Spleen (tissue), 7 donors: ENCODE measurements around the gene PGBD5.

Source experiments
- CTCF ChIP-seq, 11 experiments: fragments of 200-600 bp in 7 of 11; fragments of 450-650 bp in 4 of 11; sonication (generic) in 4 of 11; IDR thresholded peaks in 8 of 11; conservative IDR thresholded peaks in 3 of 11; 1 replicate in 7 of 11; 2 replicates in 4 of 11; pipeline versions ENCODE4 v1.4.0 to v1.8.0; 2016 to 2021; ENCODE audit warnings: antibody characterized with exemption in 11 of 11, inconsistent platforms in 4 of 11, mild to moderate bottlenecking in 1 of 11
- POLR2A ChIP-seq, 3 donors: fragments of 450-650 bp; IDR thresholded peaks; one replicate each; pipeline ENCODE4 v1.5.1; 2017; ENCODE audit warnings: antibody characterized with exemption in 3 of 3, mild to moderate bottlenecking in 1 of 3
- POLR2AphosphoS5 ChIP-seq, 3 donors: sonication (generic); formaldehyde crosslinking; IDR thresholded peaks; one replicate each; pipeline ENCODE4 v1.5.1; 2017; ENCODE audit warnings: antibody characterized with exemption in 3 of 3
- donor health status: DM: no; HTN: no; CAD: no; lungs with moderate emphysema.
- donor health status: DM: no; HTN: no; CAD: no.
- donor health status: DM: no; HTN: no; CAD: no.

DNA sequence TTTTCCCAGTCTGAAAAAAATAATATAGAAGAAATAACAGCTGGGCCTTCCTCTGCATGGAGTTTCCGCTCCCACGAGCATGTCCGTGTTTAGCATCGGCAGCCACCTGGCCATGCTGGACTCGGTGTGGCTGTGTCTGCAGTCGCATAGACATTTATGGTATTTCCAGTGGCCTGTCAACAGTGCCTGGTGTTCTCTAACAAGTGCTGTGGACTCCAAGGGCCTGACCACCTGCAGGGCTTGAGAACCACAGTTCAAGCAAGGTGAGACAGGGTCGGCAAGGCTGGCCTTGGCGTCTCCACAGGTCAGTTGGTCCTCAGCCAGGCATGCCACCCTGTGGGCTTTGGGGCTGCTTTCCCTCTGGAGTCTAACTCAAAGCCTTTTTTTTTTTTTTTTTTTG lies 124.8 kb downstream of the PGBD5 start:
- no peak for TF ChIP-seq CTCF (IDR thresholded peaks at IDR 0.05 in 8 of 11, conservative IDR thresholded peaks at IDR 0.05 in 3 of 11)
- TF ChIP-seq POLR2A (IDR thresholded peaks at IDR 0.05) = no peak
- TF ChIP-seq POLR2AphosphoS5 (IDR thresholded peaks at IDR 0.05) = no peak
